ENCODE measurements around the gene HBB.

The HBB gene

GRCh38 chr11:5246772-5247471 lies 20.1 kb upstream of the HBB start:
- DNase-seq: no peak

- no peak for DNase-seq
Observed at GRCh38 chr11:5245155-5245554, 18.3 kb upstream of the HBB start.

DNA sequence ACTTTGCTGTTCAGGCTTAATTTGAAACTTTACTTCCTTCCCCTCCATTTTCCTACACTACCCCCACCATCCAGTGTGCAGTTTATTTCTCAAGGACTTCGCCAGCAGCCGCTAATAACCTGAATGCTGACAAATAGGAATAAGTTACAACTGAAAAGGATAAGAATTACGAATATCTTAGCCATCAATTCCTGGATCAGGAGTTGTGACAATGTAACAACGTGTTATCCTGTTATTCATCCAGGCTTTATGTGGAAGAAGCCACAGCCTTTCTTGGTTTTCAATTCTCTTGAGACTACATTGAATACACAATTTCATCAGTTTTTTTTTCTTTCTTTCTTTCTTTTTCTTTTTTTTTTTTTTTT lies 16.9 kb upstream of the HBB start:
- no peak for DNase-seq

DNA sequence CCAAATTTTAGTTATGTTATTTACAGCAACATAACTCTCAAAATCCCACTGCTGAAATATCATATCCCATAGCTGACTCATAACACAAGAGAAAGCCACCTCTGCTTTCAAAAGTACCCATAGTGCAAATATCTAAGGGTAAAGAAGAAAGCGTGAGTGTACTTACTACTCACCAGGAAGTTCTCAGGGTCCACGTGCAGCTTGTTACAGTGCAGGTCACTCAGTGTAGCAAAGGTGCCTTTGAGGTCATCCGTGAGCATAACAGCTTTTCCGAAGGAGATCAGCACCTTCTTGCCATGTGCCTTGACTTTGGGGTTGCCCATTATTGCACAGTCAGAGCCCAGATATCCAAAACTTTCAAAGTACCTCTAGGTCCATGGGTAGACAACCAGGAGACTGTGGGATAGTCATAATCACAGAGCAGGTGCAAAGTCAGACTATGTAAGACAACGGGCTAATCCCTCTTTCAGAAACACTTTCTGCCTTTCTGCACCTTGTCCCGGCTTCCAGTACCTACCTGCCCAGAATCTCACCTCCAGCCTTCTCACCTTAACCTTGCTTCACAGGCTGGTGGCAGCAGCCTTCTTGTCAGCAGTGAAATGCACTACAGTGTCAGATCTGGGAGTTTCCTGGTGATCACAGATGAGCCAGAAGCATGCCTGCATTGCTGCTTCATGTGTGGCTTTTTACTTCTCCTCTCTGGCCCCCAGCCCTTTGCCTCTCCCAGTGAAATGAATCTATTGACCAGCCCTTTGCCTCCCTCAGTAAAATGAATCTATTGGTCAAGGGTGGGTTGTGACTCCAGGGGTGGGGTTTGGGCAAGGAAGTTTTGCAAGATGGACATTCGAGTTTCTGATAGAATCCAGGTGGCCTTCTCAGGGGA lies 16.3 kb upstream of the HBB start:
- DNase-seq: no peak

- DNase-seq: no peak
Observed at GRCh38 chr11:5242208-5242607, 15.3 kb upstream of the HBB start.

DNA sequence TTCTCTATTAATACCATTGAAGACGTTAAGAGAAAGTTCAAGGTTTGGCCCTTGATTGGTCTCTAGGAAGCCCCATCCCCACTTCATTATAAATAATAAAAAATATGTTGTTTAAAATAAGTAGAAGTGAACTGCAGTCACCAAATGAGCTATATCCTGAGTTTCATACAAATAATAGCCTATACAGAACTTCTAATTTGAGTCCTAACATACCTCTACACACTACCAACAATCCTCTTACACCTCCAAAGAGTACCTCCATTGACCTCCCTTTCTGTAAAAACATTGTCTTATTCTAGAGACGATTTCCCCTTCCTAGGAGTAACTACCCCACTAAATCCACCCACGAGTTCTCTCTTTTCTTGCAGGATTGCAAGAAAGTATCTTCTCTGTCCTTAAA lies 14.6 kb upstream of the HBB start:
- DNase-seq: no peak

- DNase-seq: no peak
Observed at GRCh38 chr11:5240458-5240857, 13.6 kb upstream of the HBB start.

DNA sequence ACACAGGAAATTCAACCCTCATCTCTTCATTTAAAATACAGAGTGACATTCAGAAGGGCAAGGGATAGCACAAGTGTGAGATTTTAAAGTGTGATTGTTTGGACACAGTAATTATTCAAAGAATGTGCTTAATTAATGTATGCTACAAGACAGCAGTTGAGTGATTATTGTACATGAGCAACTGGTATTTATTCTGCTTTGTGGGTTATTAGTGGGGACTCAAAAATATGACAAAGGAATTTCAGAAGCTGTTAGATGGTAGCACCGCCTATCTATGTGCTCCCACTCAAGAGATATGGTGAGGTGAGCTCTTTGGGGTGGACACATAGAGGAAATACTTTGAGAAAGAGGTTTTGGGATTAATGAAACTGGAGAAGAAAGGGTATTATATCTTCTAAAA lies 13.2 kb upstream of the HBB start:
- no peak for DNase-seq

DNA sequence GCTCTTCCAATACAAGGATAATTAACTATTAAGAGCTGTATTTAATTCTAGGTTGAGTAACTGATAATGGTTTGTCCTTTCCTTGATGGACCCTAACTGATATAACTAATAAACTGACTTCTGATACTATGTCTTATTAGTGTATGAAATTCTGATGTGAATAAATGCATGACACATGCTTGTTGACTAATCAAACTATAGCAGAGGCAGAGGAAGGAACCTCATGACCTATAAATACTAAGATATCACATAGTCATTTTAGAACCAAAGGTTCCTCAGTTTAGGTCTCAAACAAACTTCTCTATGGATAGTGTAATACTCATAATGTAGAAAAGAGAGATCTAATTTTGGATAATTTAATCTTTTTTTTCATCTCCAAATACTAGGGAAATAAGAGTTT lies 12.2 kb upstream of the HBB start:
- DNase-seq: no peak

DNA sequence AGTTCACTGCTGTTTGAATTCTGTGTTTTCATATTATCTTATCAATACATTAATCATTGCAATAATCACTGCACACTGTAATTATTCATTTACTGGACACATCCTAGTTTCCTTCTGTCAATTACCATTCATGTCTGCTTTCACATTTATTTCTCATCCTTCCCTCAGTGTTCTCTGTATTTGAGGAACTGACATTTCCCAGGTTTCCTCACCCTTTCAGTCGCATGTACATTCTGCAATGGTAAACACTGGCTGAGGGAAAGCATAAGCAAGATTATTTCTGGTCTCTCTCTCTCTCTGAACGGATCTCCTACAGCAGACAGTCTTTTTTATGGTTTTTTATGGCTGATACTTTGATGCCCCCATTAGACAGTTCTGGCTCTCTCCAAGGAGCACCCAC lies 11.6 kb upstream of the HBB start:
- DNase-seq: no peak

GRCh38 chr11:5237420-5237819 lies 10.5 kb upstream of the HBB start:
- DNase-seq: no peak

DNA sequence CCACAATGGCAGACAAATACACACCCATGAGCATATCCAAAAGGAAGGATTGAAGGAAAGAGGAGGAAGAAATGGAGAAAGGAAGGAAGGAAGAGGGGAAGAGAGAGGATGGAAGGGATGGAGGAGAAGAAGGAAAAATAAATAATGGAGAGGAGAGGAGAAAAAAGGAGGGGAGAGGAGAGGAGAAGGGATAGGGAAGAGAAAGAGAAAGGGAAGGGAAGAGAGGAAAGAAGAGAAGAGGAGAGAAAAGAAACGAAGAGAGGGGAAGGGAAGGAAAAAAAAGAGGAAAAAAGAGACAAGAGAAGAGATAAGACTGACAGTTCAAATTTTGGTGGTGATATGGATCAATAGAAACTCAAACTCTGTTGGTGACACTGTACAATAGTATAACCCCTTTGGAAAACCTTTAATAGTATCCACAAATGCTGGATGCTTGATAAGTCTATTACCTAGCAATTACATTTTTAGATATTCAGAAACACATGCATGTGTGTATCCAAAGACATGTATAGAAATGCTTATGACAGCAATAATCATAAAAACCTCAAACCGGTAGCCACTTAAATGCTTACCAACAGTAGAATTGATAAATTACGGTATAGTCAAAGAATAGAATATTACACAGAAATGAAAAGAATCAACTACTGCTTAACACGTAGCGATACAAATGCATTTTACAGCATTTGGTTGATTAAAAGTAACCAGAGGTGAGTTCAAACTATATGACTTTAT lies 8.7 kb upstream of the HBB start:
- DNase-seq: no peak

GRCh38 chr11:5234381-5234834 lies 7.5 kb upstream of the HBB start, which contains the start of gene HBD:
HBD (minus strand) TSS chr11:5234483; CDS start chr11:5234433, 50 bp downstream.
- DNase-seq: no peak

- no peak for DNase-seq
Observed at GRCh38 chr11:5233307-5233706, 6.4 kb upstream of the HBB start.

- DNase-seq: no peak
Observed at GRCh38 chr11:5232821-5233220, 6.0 kb upstream of the HBB start.

- no peak for DNase-seq
Observed at GRCh38 chr11:5232176-5232575, 5.3 kb upstream of the HBB start.

- DNase-seq: no peak
Observed at GRCh38 chr11:5231111-5231510, 4.2 kb upstream of the HBB start.

GRCh38 chr11:5230266-5230665 lies 3.4 kb upstream of the HBB start:
- DNase-seq: no peak

DNA sequence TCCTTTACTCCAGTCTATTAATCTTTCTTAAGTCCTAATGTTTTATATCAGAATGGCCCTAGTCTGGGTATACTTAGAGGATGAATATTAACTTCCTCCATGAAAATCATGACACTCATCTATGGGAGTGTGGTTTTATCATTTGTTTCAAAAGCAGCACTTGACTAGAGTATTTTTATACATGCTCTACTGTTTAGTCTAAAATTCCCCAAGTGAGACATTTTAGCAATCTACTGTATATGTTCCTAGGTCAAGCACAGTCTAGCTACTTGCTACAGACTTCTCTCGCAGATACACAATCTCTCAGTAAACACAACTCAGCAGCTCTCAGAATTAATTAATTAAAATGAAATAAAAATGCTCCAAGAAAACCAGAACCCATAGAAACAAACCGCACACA lies 2.9 kb upstream of the HBB start:
- DNase-seq: no peak

- no peak for DNase-seq
Observed at GRCh38 chr11:5229356-5229755, 2.5 kb upstream of the HBB start.

DNA sequence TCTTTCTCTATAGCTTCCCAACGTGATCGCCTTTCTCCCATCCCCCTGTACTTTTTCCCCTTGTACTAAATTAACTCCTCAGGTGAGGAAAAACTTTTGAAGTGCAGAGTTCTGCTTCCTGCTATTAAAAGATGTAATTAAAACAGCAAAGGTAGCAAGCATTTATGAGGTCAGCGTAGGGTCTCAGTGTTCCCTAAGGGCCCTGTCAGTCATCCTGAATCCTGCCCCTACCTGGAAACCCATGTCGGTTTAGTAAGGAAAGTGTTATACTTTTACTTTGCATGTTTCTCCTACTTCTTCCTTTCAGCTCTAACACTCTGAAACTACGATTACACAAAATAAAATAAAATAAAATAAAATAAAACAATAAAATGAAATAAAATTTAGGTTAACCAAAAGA lies 1.3 kb upstream of the HBB start:
- DNase-seq: no peak

- no peak for DNase-seq
Observed at GRCh38 chr11:5227681-5228080, 810 bp upstream of the HBB start.

GRCh38 chr11:5225480-5225871 lies 1.4 kb downstream of the HBB start:
- no peak for DNase-seq

Measured in CD4-positive, alpha-beta T cell treated with Interleukin-12 subunit alpha and Interleukin-12 subunit beta, for 1 hour (primary cell).